LNCAP (cell line): ENCODE results near the gene HIPK2.

ENCODE experiments used
- TF ChIP-seq, protein P1 (sequence below): fragments of 450-650 bp; IDR thresholded peaks from 2 replicates; pipeline ENCODE4 v1.5.1; 2017; ENCODE audit warnings: mild to moderate bottlenecking

Gene HIPK2

GRCh38 chr7:139667377-139667776 lies 110.4 kb downstream of the HIPK2 start:
- TF ChIP-seq, protein P1, sequence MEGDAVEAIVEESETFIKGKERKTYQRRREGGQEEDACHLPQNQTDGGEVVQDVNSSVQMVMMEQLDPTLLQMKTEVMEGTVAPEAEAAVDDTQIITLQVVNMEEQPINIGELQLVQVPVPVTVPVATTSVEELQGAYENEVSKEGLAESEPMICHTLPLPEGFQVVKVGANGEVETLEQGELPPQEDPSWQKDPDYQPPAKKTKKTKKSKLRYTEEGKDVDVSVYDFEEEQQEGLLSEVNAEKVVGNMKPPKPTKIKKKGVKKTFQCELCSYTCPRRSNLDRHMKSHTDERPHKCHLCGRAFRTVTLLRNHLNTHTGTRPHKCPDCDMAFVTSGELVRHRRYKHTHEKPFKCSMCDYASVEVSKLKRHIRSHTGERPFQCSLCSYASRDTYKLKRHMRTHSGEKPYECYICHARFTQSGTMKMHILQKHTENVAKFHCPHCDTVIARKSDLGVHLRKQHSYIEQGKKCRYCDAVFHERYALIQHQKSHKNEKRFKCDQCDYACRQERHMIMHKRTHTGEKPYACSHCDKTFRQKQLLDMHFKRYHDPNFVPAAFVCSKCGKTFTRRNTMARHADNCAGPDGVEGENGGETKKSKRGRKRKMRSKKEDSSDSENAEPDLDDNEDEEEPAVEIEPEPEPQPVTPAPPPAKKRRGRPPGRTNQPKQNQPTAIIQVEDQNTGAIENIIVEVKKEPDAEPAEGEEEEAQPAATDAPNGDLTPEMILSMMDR: no peak

GRCh38 chr7:139666501-139666900 lies 111.3 kb downstream of the HIPK2 start:
- TF ChIP-seq, protein P1: no peak

- TF ChIP-seq, protein P1: no peak
These were observed 113.4 kb downstream of the HIPK2 start for GRCh38 chr7:139664434-139664833.

- TF ChIP-seq, protein P1: no peak
These were observed 114.1 kb downstream of the HIPK2 start for GRCh38 chr7:139663608-139664177.

DNA sequence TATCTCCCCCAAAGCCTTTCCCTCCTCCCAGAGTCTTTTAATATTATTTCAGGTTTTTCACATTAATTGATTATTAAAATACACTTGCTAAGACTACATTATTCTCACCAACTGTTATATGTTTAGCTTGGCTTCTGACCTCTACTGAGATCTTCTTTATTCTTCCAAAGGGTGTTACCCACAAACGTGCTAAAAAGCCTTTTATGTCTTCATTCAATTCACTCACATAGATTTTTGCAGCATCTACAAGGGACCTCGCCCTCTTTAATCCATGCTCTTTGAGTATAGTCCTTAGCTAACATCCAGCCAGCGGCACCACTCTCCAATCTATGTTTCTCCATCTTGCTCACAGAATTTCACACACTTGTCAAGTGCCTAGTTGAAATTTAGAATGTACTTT lies 115.9 kb downstream of the HIPK2 start:
- TF ChIP-seq, protein P1: no peak

DNA sequence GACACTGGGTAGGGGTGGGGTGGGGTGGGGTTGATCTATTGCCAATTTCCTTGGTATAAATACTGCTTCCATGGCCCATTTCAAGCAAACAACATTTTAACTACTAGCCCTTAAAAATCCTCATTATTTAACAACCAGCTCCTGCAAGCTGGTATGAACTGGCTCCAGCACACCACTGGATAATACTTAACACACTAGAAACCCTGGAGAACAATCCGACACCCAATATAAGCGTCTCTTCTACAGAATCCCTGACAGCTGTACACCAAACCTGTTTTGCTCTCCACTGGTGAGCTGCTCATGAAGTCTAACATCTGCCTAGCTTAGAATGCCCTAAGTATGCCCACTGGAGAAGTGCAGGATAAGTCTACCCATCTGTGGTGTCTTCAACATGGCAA lies 116.8 kb downstream of the HIPK2 start:
- TF ChIP-seq, protein P1: no peak

DNA sequence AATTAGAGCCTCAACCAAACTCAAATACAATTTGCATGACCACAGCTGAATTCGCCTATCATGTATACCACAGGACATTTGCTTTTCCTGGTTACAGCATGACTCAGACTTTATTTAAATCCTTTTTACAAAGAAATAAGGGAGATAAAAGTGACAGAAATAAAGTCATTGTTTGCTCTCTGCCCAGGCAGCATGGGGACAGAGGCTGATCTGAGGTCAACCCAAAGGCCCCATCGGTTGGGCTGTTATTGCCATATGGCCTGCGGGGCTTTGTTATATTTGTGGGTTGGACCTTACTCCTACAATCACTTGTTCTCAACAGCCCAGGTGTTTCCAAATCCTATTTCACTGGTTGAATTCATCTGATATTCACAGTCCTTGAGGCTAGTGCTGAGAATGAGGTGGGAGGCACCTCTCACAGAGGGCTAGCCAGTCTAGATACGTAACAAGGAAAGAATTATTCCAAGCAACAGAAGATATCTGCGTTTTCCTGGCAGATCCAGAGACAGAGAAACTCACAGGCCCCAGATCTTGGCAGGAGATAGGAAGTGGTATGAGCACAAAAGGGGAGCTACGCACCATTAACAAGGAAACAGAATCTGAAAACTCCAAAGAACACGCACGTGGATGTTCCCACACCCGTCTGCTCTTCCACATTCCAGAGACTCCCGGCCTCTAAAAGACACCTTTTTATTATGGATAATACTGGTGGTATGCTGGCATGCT lies 117.3 kb downstream of the HIPK2 start:
- TF ChIP-seq, protein P1: no peak
